ENCODE measurements around the gene FAF1.

The FAF1 gene

GRCh38 chr1:50430010-50430405 is 530.1 kb downstream of the FAF1 start:
- Histone ChIP-seq H3K9me3 (ENCODE audit: severe bottlenecking) (peaks cover 1% of the 10 kb centered on the region), H3K27me3 (ENCODE audit: insufficient read depth, low read depth, severe bottlenecking) (peaks cover 43% of the 10 kb centered on the region), H3K36me3 (no peaks in the 10 kb centered on the region), H3K4me3 (ENCODE audit: low read depth, low read length) (no peak overlapping the region), H3K27ac (no peak overlapping the region)
- TF ChIP-seq, protein P1, sequence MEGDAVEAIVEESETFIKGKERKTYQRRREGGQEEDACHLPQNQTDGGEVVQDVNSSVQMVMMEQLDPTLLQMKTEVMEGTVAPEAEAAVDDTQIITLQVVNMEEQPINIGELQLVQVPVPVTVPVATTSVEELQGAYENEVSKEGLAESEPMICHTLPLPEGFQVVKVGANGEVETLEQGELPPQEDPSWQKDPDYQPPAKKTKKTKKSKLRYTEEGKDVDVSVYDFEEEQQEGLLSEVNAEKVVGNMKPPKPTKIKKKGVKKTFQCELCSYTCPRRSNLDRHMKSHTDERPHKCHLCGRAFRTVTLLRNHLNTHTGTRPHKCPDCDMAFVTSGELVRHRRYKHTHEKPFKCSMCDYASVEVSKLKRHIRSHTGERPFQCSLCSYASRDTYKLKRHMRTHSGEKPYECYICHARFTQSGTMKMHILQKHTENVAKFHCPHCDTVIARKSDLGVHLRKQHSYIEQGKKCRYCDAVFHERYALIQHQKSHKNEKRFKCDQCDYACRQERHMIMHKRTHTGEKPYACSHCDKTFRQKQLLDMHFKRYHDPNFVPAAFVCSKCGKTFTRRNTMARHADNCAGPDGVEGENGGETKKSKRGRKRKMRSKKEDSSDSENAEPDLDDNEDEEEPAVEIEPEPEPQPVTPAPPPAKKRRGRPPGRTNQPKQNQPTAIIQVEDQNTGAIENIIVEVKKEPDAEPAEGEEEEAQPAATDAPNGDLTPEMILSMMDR (IDR thresholded peaks at IDR 0.05; ENCODE audit: low read depth, low read length), result no peak
- no peak for DNase-seq

DNA sequence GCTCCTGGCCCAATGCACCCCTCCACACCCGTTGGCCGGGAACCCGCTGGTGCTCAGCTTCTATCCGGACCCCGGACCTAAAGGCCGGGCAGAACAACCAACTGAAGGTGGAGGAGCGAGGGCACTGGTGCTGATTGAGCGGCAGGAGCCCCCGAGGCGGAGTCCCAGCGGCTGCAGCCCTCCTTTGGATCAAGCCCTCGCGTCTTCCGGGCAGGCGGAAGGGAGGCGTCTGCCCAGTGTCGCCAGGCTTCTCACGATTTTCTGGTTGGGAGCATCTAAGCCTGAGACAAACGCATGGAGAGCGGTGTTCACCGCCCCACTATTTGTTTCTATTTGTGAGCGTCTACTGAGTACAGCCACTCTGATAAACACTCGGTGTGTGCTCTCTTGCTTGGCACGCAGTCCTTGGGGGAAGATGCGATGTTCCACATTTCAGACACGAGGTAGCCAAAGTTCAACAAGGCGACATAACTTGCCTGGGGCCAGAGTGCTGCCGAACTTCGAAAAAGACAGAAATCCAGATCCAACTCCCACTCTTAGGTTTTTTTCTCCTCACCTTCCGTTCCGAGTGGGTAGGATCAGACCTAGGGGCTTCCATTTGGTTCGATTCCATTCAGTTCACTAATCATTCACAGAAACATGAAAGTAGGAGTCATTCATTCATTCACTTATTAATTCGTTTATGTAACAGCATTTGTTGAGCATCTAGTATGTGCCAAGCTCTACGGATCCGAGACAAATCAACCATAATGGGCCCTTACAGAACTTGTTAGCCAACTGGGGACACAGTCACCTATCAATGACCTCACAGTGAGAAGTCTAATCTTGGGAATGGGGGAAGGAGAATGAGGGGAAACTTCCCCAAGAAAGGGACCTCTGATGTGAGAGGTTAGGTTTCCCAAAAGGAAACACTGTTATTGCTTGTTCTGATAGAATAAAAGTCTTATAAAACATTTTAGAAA is 532.0 kb downstream of the FAF1 start:
- Histone ChIP-seq H3K36me3 (no peaks in the 10 kb centered on the region), H3K4me3 (ENCODE audit: low read depth, low read length) (peak overlapping the region; percentile 47), H3K27ac (no peak overlapping the region), H3K27me3 (ENCODE audit: insufficient read depth, low read depth, severe bottlenecking) (peaks cover 57% of the 10 kb centered on the region), H3K9me3 (ENCODE audit: severe bottlenecking) (peaks cover 3% of the 10 kb centered on the region)
- no peak for DNase-seq
- TF ChIP-seq, protein P1 (IDR thresholded peaks at IDR 0.05; ENCODE audit: low read depth, low read length), result no peak

- Histone ChIP-seq H3K27me3 (ENCODE audit: insufficient read depth, low read depth, severe bottlenecking) (peaks cover 59% of the 10 kb centered on the region), H3K9me3 (ENCODE audit: severe bottlenecking) (peaks cover 3% of the 10 kb centered on the region), H3K4me3 (ENCODE audit: low read depth, low read length) (peak overlapping the region; percentile 47), H3K36me3 (no peaks in the 10 kb centered on the region), H3K27ac (no peak overlapping the region)
- TF ChIP-seq, protein P1 (IDR thresholded peaks at IDR 0.05; ENCODE audit: low read depth, low read length), result no peak
- no peak for DNase-seq
Measured at GRCh38 chr1:50427086-50427817, 532.8 kb downstream of the FAF1 start.

DNA sequence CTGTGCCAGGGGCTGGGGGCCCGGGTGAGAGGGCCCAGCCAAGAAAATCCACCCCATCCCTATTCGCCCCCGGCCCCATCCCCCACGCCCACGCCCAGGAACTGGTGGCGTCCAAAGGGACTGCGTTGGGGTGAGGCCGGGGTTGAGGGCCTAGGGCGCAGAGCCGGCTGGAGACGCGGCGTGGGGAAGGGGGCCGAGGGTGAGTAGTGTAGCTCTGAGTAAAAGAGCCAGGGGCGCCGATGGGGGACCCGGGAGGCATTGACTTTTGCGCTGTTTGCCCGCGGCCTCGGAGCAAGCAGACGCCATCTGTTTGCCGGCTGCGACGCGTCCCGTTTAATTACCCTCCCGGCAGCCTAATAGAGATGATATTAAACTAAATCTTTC is 533.4 kb downstream of the FAF1 start:
- TF ChIP-seq, protein P1 (IDR thresholded peaks at IDR 0.05; ENCODE audit: low read depth, low read length), result no peak
- peak overlapping the region; percentile 47 for H3K4me3 ChIP-seq (ENCODE audit: low read depth, low read length)
- peaks cover 59% of the 10 kb centered on the region for H3K27me3 ChIP-seq (ENCODE audit: insufficient read depth, low read depth, severe bottlenecking)
- H3K9me3 ChIP-seq (ENCODE audit: severe bottlenecking), result peaks cover 3% of the 10 kb centered on the region
- no peak overlapping the region for H3K27ac ChIP-seq
- H3K36me3 ChIP-seq, result no peaks in the 10 kb centered on the region
- no peak for DNase-seq

DNA sequence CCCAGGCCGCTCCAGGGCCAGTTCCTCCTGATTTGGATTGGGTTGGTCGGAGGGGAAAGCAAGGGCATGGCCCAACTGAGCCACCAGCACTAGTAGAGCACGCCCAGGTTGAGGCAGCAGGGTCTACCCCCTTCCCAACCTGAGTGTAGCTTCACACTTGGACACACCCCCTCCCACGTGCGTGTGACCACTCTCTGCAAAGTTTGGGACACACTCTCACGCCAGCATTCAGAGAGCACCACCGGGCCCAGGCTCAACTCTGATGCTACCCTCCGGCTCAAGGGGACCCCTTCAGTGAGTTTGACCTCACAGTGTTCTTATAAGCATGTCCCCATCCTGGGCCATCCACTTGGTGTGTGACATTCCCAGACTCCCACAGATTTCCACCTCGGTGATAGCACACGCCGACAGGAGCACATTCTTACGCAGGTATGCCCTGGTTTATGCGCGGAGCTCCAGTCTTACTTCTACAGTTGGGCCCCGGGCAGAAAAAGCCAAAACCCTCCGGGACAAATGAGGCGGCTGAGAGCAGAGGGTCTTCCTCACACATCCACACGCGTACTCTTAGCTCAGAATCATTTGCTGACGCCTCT is 533.9 kb downstream of the FAF1 start:
- DNase-seq, result no peak
- Histone ChIP-seq H3K4me3 (ENCODE audit: low read depth, low read length) (no peak overlapping the region), H3K36me3 (no peaks in the 10 kb centered on the region), H3K9me3 (ENCODE audit: severe bottlenecking) (peaks cover 3% of the 10 kb centered on the region), H3K27me3 (ENCODE audit: insufficient read depth, low read depth, severe bottlenecking) (peaks cover 59% of the 10 kb centered on the region), H3K27ac (no peak overlapping the region)
- TF ChIP-seq, protein P1 (IDR thresholded peaks at IDR 0.05; ENCODE audit: low read depth, low read length), result no peak
